Neuronal stem cell (in vitro differentiated cells): ENCODE results near the gene HID1.

Experiments
- DNase-seq: peaks from one replicate; pipeline ENCODE4 v3.0.0-alpha.2; 2013; ENCODE audit warnings: low spot score
- H2AFZ ChIP-seq: one replicate; pipeline ENCODE4 v1.6.1; 2013; ENCODE audit warnings: mild to moderate bottlenecking, low read length, inconsistent platforms
- H2AK5ac ChIP-seq: 2 replicates; pipeline ENCODE4 v1.6.1; 2013; ENCODE audit warnings: low read depth, mild to moderate bottlenecking, inconsistent platforms, low read length, moderate library complexity, mixed read lengths
- H2BK120ac ChIP-seq: 2 replicates; pipeline ENCODE4 v1.6.1; 2013; ENCODE audit warnings: low read depth, mild to moderate bottlenecking, inconsistent platforms, low read length, moderate library complexity, mixed read lengths
- H2BK12ac ChIP-seq: one replicate; pipeline ENCODE4 v1.6.1; 2013; ENCODE audit warnings: low read length, inconsistent platforms
- H2BK15ac ChIP-seq: 2 replicates; pipeline ENCODE4 v1.6.1; 2013; ENCODE audit warnings: mild to moderate bottlenecking, low read length, inconsistent platforms, mixed read lengths
- H2BK5ac ChIP-seq: one replicate; pipeline ENCODE4 v1.6.1; 2013; ENCODE audit warnings: inconsistent platforms, mild to moderate bottlenecking, low read length, moderate library complexity
- H3K14ac ChIP-seq: one replicate; pipeline ENCODE4 v1.6.1; 2013; ENCODE audit warnings: low read length, inconsistent platforms
- H3K18ac ChIP-seq: 2 replicates; pipeline ENCODE4 v1.6.1; 2013; ENCODE audit warnings: low read length, inconsistent platforms
- H3K23ac ChIP-seq: 2 replicates; pipeline ENCODE4 v1.6.1; 2013; ENCODE audit warnings: low read depth, mild to moderate bottlenecking, mixed read lengths, low read length, inconsistent platforms; ENCODE audit not compliant: poor library complexity
- H3K27ac ChIP-seq: replicated peaks from 3 replicates; pipeline ENCODE4 v1.5.1; 2013; ENCODE audit warnings: low read length, inconsistent platforms
- H3K27me3 ChIP-seq, 3 experiments: 2 replicates each; pipeline ENCODE4 v1.6.1; 2013; ENCODE audit warnings: low read length in 3 of 3, mild to moderate bottlenecking in 2 of 3, inconsistent platforms in 1 of 3, low read depth in 1 of 3, mixed read lengths in 1 of 3, moderate library complexity in 1 of 3; ENCODE audit not compliant: control insufficient read depth in 3 of 3, insufficient read depth in 3 of 3
- H3K36me3 ChIP-seq, 2 donors: replicated peaks in 1 of 2; 2 replicates each; pipeline ENCODE4 v1.6.1; 2013; ENCODE audit warnings: low read length in 2 of 2; ENCODE audit not compliant: control insufficient read depth in 2 of 2, insufficient read depth in 2 of 2
- H3K4ac ChIP-seq: 2 replicates; pipeline ENCODE4 v1.6.1; 2013; ENCODE audit warnings: inconsistent platforms, mild to moderate bottlenecking, low read length, moderate library complexity
- H3K4me1 ChIP-seq, 2 donors: 1 replicate in 1 of 2; 2 replicates in 1 of 2; pipeline ENCODE4 v1.6.1; 2013; ENCODE audit warnings: low read length in 2 of 2, low read depth in 1 of 2; ENCODE audit not compliant: control insufficient read depth in 2 of 2, insufficient read depth in 1 of 2
- H3K4me2 ChIP-seq: one replicate; pipeline ENCODE4 v1.6.1; 2013; ENCODE audit warnings: mild to moderate bottlenecking, low read length, inconsistent platforms; ENCODE audit not compliant: insufficient read depth, poor library complexity, severe bottlenecking
- H3K4me3 ChIP-seq, 2 donors: 2 replicates each; pipeline ENCODE4 v1.5.1; 2013; ENCODE audit warnings: low read length in 2 of 2, mild to moderate bottlenecking in 2 of 2, inconsistent platforms in 1 of 2, moderate library complexity in 1 of 2
- H3K79me1 ChIP-seq: one replicate; pipeline ENCODE4 v1.6.1; 2013; ENCODE audit warnings: low read depth, mild to moderate bottlenecking, inconsistent platforms, low read length, moderate library complexity
- H3K9ac ChIP-seq: one replicate; pipeline ENCODE4 v1.6.1; 2013; ENCODE audit warnings: mild to moderate bottlenecking, low read depth, low read length, inconsistent platforms; ENCODE audit not compliant: poor library complexity
- H3K9me3 ChIP-seq, 2 donors: replicated peaks in 1 of 2; 2 replicates each; pipeline versions ENCODE3 to v1.6.1; 2013; ENCODE audit warnings: low read length in 2 of 2, mild to moderate bottlenecking in 2 of 2, inconsistent platforms in 1 of 2, low read depth in 1 of 2, mixed read lengths in 1 of 2, moderate library complexity in 1 of 2; ENCODE audit not compliant: control insufficient read depth in 2 of 2, insufficient read depth in 1 of 2
- H4K8ac ChIP-seq: one replicate; pipeline ENCODE4 v1.6.1; 2013; ENCODE audit warnings: low read depth, mild to moderate bottlenecking, inconsistent platforms, low read length, moderate library complexity
- H4K91ac ChIP-seq: one replicate; pipeline ENCODE4 v1.6.1; 2013; ENCODE audit warnings: low read length, low read depth, mild to moderate bottlenecking, inconsistent platforms; ENCODE audit not compliant: poor library complexity
- WGBS, 2 donors: extraction: QIAGEN DNeasy Blood & Tissue Kit; methylation state at CpG; one replicate each; pipeline ENCODE4 v1.1.7; 2013; ENCODE audit warnings: missing lambda C conversion rate in 2 of 2, mixed read lengths in 1 of 2; ENCODE audit not compliant: insufficient read length in 2 of 2, insufficient replicate concordance in 1 of 2; ENCODE audit errors: extremely low coverage in 2 of 2; 5-methylcytosine and 5-hydroxymethylcytosine counted together

The HID1 gene

DNA sequence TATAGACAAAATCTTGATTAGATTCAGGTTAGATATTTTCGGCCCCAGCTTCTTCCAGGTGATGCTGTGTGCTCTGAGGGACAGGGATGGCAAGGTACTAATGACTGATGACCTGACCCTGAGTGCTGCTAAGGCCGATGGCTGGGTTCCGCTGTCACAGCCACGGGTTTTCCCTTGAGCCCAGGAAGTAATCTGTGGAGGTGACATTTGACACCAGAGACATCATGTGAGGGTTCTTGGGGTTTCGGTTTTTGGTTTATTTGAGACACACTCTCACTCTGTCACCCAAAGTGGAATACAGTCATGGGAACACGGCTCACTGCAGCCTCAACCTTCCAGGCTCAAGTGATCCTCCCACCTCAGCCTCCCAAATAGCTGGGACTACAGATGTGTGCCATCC is 27.0 kb downstream of the HID1 start:
- no peak overlapping the region for H2BK12ac ChIP-seq
- no peak overlapping the region for H3K4ac ChIP-seq
- H3K27ac ChIP-seq: no peak overlapping the region
- peaks cover 0 to 81% (median 2%) of the 10 kb centered on the region in 3 experiments for H3K27me3 ChIP-seq
- H3K23ac ChIP-seq: no peak overlapping the region
- no peaks in the 10 kb centered on the region for H3K9me3 ChIP-seq
- no peak overlapping the region for H3K4me3 ChIP-seq
- H3K18ac ChIP-seq: no peak overlapping the region
- no peak overlapping the region for H2BK15ac ChIP-seq
- H4K91ac ChIP-seq: no peak overlapping the region
- no peak for DNase-seq
- no peaks in the 10 kb centered on the region for H3K79me1 ChIP-seq
- no CpG with 5 or more reads among the region's 6 CpGs for WGBS, 2 donors
- no peaks in the 10 kb centered on the region for H3K36me3 ChIP-seq
- H2AFZ ChIP-seq: no peak overlapping the region
- H2AK5ac ChIP-seq: no peak overlapping the region
- H3K4me2 ChIP-seq: no peak overlapping the region
- H2BK120ac ChIP-seq: no peak overlapping the region
- no peak overlapping the region for H3K9ac ChIP-seq
- H4K8ac ChIP-seq: no peak overlapping the region
- H3K14ac ChIP-seq: no peak overlapping the region
- H3K4me1 ChIP-seq: no peaks in the 10 kb centered on the region
- no peak overlapping the region for H2BK5ac ChIP-seq

DNA sequence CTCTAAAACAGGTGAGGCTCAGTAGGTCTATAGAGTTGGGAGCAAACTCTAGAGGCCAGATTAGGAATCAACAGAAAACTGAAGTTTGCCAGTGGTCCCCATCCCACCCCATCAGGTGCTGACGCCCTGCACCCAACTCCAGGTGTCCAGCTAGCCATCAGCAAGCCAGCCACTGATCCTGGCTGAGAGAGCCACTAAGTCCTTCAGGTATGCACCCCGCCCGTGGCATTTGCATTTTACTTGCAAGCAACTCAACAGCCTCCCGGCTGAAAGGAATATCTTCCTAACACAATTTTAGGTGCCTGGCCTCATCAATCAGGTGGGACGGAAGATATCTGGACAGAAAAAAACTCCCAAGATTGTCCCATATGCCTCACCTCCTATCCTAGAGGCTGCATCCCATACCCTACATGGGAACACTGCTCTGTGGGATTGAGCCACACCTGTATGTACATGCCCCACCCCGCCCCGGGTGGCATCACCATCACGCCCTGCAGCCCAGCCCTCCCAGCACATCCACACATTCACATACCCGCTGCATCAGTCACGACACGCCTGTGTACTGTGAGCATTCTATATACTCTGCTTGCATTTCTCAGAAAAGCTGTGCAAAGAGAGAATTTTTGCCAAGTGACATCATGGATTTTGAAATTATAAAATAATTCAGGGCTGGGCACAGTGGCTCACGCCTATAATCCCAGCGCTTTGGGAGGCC is 28.6 kb downstream of the HID1 start:
- H2AK5ac ChIP-seq: no peak overlapping the region
- H3K9me3 ChIP-seq: no peaks in the 10 kb centered on the region
- H3K4me1 ChIP-seq: no peaks in the 10 kb centered on the region
- no peak overlapping the region for H3K4ac ChIP-seq
- H2BK5ac ChIP-seq: no peak overlapping the region
- no peak overlapping the region for H3K4me2 ChIP-seq
- H2BK12ac ChIP-seq: no peak overlapping the region
- no peak overlapping the region for H3K9ac ChIP-seq
- H2AFZ ChIP-seq: no peak overlapping the region
- no CpG with 5 or more reads among the region's 13 CpGs for WGBS, 2 donors
- no peak overlapping the region for H3K4me3 ChIP-seq
- H3K36me3 ChIP-seq: no peaks in the 10 kb centered on the region
- H3K27ac ChIP-seq: no peak overlapping the region
- DNase-seq: no peak
- peaks cover 0 to 80% (median 4%) of the 10 kb centered on the region in 3 experiments for H3K27me3 ChIP-seq
- no peak overlapping the region for H4K8ac ChIP-seq
- no peak overlapping the region for H2BK15ac ChIP-seq
- H2BK120ac ChIP-seq: no peak overlapping the region
- H4K91ac ChIP-seq: no peak overlapping the region
- no peaks in the 10 kb centered on the region for H3K79me1 ChIP-seq
- no peak overlapping the region for H3K14ac ChIP-seq
- no peak overlapping the region for H3K18ac ChIP-seq
- no peak overlapping the region for H3K23ac ChIP-seq

DNA sequence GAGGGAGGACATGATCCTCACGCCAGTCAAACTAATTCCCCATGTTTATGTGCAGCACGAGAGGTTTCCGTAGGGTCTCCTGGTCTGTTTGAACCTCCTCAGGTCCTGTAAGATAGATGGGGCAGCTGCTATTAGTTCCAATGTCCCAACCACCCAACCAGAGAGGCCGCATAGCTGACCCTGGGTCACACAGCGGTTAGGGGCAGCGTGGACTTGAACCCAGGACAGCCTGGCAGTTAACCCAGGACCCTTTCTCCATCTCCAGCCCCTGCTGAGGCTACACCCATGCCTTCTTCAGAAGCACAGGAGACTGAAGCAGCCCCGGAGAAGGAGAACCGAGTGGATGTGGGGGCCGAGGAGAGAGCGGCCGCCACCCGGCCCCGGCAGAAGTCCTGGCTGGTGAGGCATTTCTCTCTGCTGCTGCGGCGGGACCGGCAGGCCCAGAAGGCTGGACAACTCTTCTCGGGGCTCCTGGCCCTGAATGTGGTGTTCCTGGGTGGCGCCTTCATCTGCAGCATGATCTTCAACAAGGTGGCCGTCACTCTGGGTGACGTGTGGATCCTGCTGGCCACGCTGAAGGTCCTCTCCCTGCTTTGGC is 31.3 kb downstream of the HID1 start:
- Histone ChIP-seq H2BK15ac (no peak overlapping the region), H3K79me1 (no peaks in the 10 kb centered on the region), H3K18ac (no peak overlapping the region), H3K4me3 (no peak overlapping the region), H3K36me3 (no peaks in the 10 kb centered on the region), H4K91ac (no peak overlapping the region), H3K4me2 (no peak overlapping the region), H3K14ac (no peak overlapping the region), H3K9ac (no peak overlapping the region), H2BK120ac (no peak overlapping the region), H4K8ac (no peak overlapping the region), H2AK5ac (no peak overlapping the region), H3K9me3 (no peaks in the 10 kb centered on the region), H3K27ac (no peak overlapping the region), H2AFZ (no peak overlapping the region), H3K23ac (no peak overlapping the region), H3K4ac (no peak overlapping the region), H2BK12ac (no peak overlapping the region), H3K4me1 (no peaks in the 10 kb centered on the region), H2BK5ac (no peak overlapping the region), H3K27me3 (peaks cover 8 to 86% (median 27%) of the 10 kb centered on the region in 3 experiments)
- DNase-seq: no peak
- no CpG with 5 or more reads among the region's 21 CpGs for WGBS, 2 donors

DNA sequence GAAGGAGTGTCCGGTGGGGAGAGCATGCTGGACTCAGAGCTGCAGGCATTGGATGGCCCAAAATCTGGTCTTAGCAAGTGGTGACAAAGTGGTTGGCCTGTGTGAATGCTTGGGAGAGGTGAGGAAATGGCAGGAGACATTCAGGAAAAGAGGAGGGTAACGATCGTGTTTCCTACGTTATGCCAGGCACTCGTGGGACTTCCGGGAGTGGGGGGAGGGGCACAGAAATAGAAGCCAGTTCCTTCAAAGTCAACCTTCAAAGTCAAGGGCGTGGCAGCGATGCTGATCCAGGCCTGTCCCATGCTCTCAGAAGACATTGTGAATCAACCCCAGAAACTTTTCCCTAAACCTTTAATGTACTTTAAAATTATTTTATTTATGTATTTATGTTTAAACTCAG is 33.0 kb downstream of the HID1 start:
- Histone ChIP-seq H3K27me3 (peaks cover 19 to 91% (median 43%) of the 10 kb centered on the region in 3 experiments), H3K9ac (no peak overlapping the region), H3K9me3 (peaks cover 0 to 1% of the 10 kb centered on the region in 2 donors), H2BK15ac (no peak overlapping the region), H2BK12ac (no peak overlapping the region), H3K18ac (no peak overlapping the region), H3K27ac (no peak overlapping the region), H3K14ac (no peak overlapping the region), H4K91ac (no peak overlapping the region), H4K8ac (no peak overlapping the region), H2BK5ac (no peak overlapping the region), H2BK120ac (no peak overlapping the region), H3K23ac (no peak overlapping the region), H3K4me2 (no peak overlapping the region), H3K4me3 (peak overlapping the region in 1 of 2 donors; percentile 40), H3K4ac (no peak overlapping the region), H3K79me1 (no peaks in the 10 kb centered on the region), H3K36me3 (no peaks in the 10 kb centered on the region), H2AFZ (no peak overlapping the region), H2AK5ac (no peak overlapping the region), H3K4me1 (peaks cover 0 to 3% of the 10 kb centered on the region in 2 donors)
- no CpG with 5 or more reads among the region's 8 CpGs for WGBS, 2 donors
- no peak for DNase-seq
